ENCODE results near the gene SCNN1B.
"Not testable (repeated sequence)": the region's sequence is repeated elsewhere in the genome, so short reads cannot be mapped to it uniquely, and the experiment has no call there.

The SCNN1B gene

GRCh38 chr16:23389936-23390335, 87.8 kb downstream of the SCNN1B start:
- peaks cover 35% of the 10 kb centered on the region for H3K36me3 Mint-ChIP-seq (ENCODE audit: insufficient read depth)
- not testable (repeated sequence) for DNase-seq; H3K4me3 Mint-ChIP-seq; H3K27me3 Mint-ChIP-seq; H3K9me3 Mint-ChIP-seq; H3K27ac Mint-ChIP-seq; H3K4me1 Mint-ChIP-seq (ENCODE audit: low read depth in 2 of 2); ATAC-seq (replicated peaks)

GRCh38 chr16:23391381-23392222, 89.5 kb downstream of the SCNN1B start:
- DNase-seq: no peak
- H3K36me3 Mint-ChIP-seq (ENCODE audit: insufficient read depth): peaks cover 49% of the 10 kb centered on the region

GRCh38 chr16:23392223-23392600, 90.1 kb downstream of the SCNN1B start:
- Mint-ChIP-seq H3K27ac (peak overlapping the region in 1 of 2 donors; percentile 59), H3K9me3 (no peaks in the 10 kb centered on the region), H3K4me3 (no peak overlapping the region), H3K4me1 (ENCODE audit: low read depth in 2 of 2) (no peaks in the 10 kb centered on the region), H3K36me3 (ENCODE audit: insufficient read depth) (peaks cover 55% of the 10 kb centered on the region), H3K27me3 (no peaks in the 10 kb centered on the region)
- DNase-seq: no peak
- no peak for ATAC-seq (replicated peaks)

More at GRCh38 chr16:23391381-23392222, 89.5 kb downstream of the SCNN1B start:
- H3K4me3 Mint-ChIP-seq: no peak overlapping the region
- H3K9me3 Mint-ChIP-seq: no peaks in the 10 kb centered on the region
- H3K27me3 Mint-ChIP-seq: no peaks in the 10 kb centered on the region
- H3K4me1 Mint-ChIP-seq (ENCODE audit: low read depth in 2 of 2): no peaks in the 10 kb centered on the region
- ATAC-seq (replicated peaks): no peak
- peak overlapping the region in 1 of 2 donors; percentile 59 for H3K27ac Mint-ChIP-seq

- no peak for DNase-seq
- peak overlapping the region in 1 of 2 donors; percentile 47 for H3K27ac Mint-ChIP-seq
- H3K27me3 Mint-ChIP-seq: no peaks in the 10 kb centered on the region
- H3K4me3 Mint-ChIP-seq: no peak overlapping the region
- no peaks in the 10 kb centered on the region for H3K9me3 Mint-ChIP-seq
- H3K36me3 Mint-ChIP-seq (ENCODE audit: insufficient read depth): peaks cover 60% of the 10 kb centered on the region
- no peak for ATAC-seq (replicated peaks)
- no peaks in the 10 kb centered on the region for H3K4me1 Mint-ChIP-seq (ENCODE audit: low read depth in 2 of 2)
Measured at GRCh38 chr16:23394141-23394831, 92.2 kb downstream of the SCNN1B start.

GRCh38 chr16:23395732-23396131, 93.6 kb downstream of the SCNN1B start:
- H3K36me3 Mint-ChIP-seq (ENCODE audit: insufficient read depth): peaks cover 59% of the 10 kb centered on the region
- no peak for ATAC-seq (replicated peaks)
- H3K27me3 Mint-ChIP-seq: no peaks in the 10 kb centered on the region
- no peaks in the 10 kb centered on the region for H3K9me3 Mint-ChIP-seq
- H3K27ac Mint-ChIP-seq: no peak overlapping the region
- no peak for DNase-seq
- H3K4me3 Mint-ChIP-seq: no peak overlapping the region
- no peaks in the 10 kb centered on the region for H3K4me1 Mint-ChIP-seq (ENCODE audit: low read depth in 2 of 2)

GRCh38 chr16:23397464-23397863, 95.4 kb downstream of the SCNN1B start:
- ATAC-seq (replicated peaks) (no peak), DNase-seq (no peak)
- no peaks in the 10 kb centered on the region for H3K27me3 Mint-ChIP-seq
- no peak overlapping the region for H3K27ac Mint-ChIP-seq
- H3K9me3 Mint-ChIP-seq: no peaks in the 10 kb centered on the region
- H3K4me1 Mint-ChIP-seq (ENCODE audit: low read depth in 2 of 2): no peaks in the 10 kb centered on the region
- no peak overlapping the region for H3K4me3 Mint-ChIP-seq
- peaks cover 73% of the 10 kb centered on the region for H3K36me3 Mint-ChIP-seq (ENCODE audit: insufficient read depth)

- DNase-seq (no peak), ATAC-seq (replicated peaks) (no peak)
- no peak overlapping the region for H3K4me3 Mint-ChIP-seq
- no peak overlapping the region for H3K27ac Mint-ChIP-seq
- H3K9me3 Mint-ChIP-seq: no peaks in the 10 kb centered on the region
- peaks cover 80% of the 10 kb centered on the region for H3K36me3 Mint-ChIP-seq (ENCODE audit: insufficient read depth)
- H3K27me3 Mint-ChIP-seq: no peaks in the 10 kb centered on the region
- no peaks in the 10 kb centered on the region for H3K4me1 Mint-ChIP-seq (ENCODE audit: low read depth in 2 of 2)
Measured at GRCh38 chr16:23398987-23399805, 97.1 kb downstream of the SCNN1B start.

GRCh38 chr16:23400447-23400846, 98.3 kb downstream of the SCNN1B start:
- not testable (repeated sequence) for ATAC-seq (replicated peaks); H3K27me3 Mint-ChIP-seq; H3K9me3 Mint-ChIP-seq; H3K4me3 Mint-ChIP-seq; DNase-seq; H3K4me1 Mint-ChIP-seq (ENCODE audit: low read depth in 2 of 2)
- Mint-ChIP-seq H3K27ac (peak overlapping the region in 1 of 2 donors; percentile 5), H3K36me3 (ENCODE audit: insufficient read depth) (peaks cover 79% of the 10 kb centered on the region)

GRCh38 chr16:23401139-23401538, 99.0 kb downstream of the SCNN1B start:
- H3K27me3 Mint-ChIP-seq: no peaks in the 10 kb centered on the region
- no peaks in the 10 kb centered on the region for H3K9me3 Mint-ChIP-seq
- DNase-seq: no peak
- no peak for ATAC-seq (replicated peaks)
- no peaks in the 10 kb centered on the region for H3K4me1 Mint-ChIP-seq (ENCODE audit: low read depth in 2 of 2)
- peaks cover 77% of the 10 kb centered on the region for H3K36me3 Mint-ChIP-seq (ENCODE audit: insufficient read depth)
- no peak overlapping the region for H3K27ac Mint-ChIP-seq
- no peak overlapping the region for H3K4me3 Mint-ChIP-seq

GRCh38 chr16:23402100-23402499, 100.0 kb downstream of the SCNN1B start:
- no peak for DNase-seq
- no peak for ATAC-seq (replicated peaks)
- Mint-ChIP-seq H3K4me3 (no peak overlapping the region), H3K36me3 (ENCODE audit: insufficient read depth) (peaks cover 69% of the 10 kb centered on the region), H3K27ac (no peak overlapping the region), H3K27me3 (no peaks in the 10 kb centered on the region), H3K4me1 (ENCODE audit: low read depth in 2 of 2) (no peaks in the 10 kb centered on the region), H3K9me3 (no peaks in the 10 kb centered on the region)

- Mint-ChIP-seq H3K27me3 (no peaks in the 10 kb centered on the region), H3K27ac (no peak overlapping the region), H3K4me3 (no peak overlapping the region), H3K4me1 (ENCODE audit: low read depth in 2 of 2) (no peaks in the 10 kb centered on the region), H3K36me3 (ENCODE audit: insufficient read depth) (peaks cover 62% of the 10 kb centered on the region), H3K9me3 (no peaks in the 10 kb centered on the region)
- DNase-seq (no peak), ATAC-seq (replicated peaks) (no peak)
Measured at GRCh38 chr16:23403547-23403946, 101.4 kb downstream of the SCNN1B start.

- no peak overlapping the region for H3K27ac Mint-ChIP-seq
- H3K9me3 Mint-ChIP-seq: no peaks in the 10 kb centered on the region
- no peak for ATAC-seq (replicated peaks)
- DNase-seq: no peak
- no peak overlapping the region for H3K4me3 Mint-ChIP-seq
- no peaks in the 10 kb centered on the region for H3K4me1 Mint-ChIP-seq (ENCODE audit: low read depth in 2 of 2)
- peaks cover 68% of the 10 kb centered on the region for H3K36me3 Mint-ChIP-seq (ENCODE audit: insufficient read depth)
- H3K27me3 Mint-ChIP-seq: no peaks in the 10 kb centered on the region
Measured at GRCh38 chr16:23406024-23406423, 103.9 kb downstream of the SCNN1B start.

GRCh38 chr16:23406546-23407240, 104.6 kb downstream of the SCNN1B start:
- Mint-ChIP-seq H3K4me3 (no peak overlapping the region), H3K36me3 (ENCODE audit: insufficient read depth) (peaks cover 67% of the 10 kb centered on the region), H3K4me1 (ENCODE audit: low read depth in 2 of 2) (no peaks in the 10 kb centered on the region), H3K27me3 (no peaks in the 10 kb centered on the region), H3K9me3 (no peaks in the 10 kb centered on the region), H3K27ac (no peak overlapping the region)
- ATAC-seq (replicated peaks): no peak
- no peak for DNase-seq
